ENCODE measurements around the gene CCDC18.

The CCDC18 gene
- total RNA-seq = 22.7 to 33.3 (median 31.2) reads per million in 3 donors

GRCh38 chr1:93180723-93181613, at the start of gene CCDC18:
Gene CCDC18, plus strand, starts transcription at chr1:93180724. Its CDS starts 2,638 bp downstream, at chr1:93183362.
- Histone ChIP-seq H3K27me3 (replicated peaks; ENCODE audit: control insufficient read depth, insufficient read depth, low read length, poor library complexity, severe bottlenecking) (no peaks in the 10 kb centered on the region), H3K36me3 (ENCODE audit: control insufficient read depth, insufficient read depth, low read length) (no peaks in the 10 kb centered on the region), H3K9me3 (ENCODE audit: control insufficient read depth, low read length) (no peaks in the 10 kb centered on the region), H3K27ac (ENCODE audit: insufficient read depth, low read length, poor library complexity, severe bottlenecking) (peak within 1 kb of the TSS; percentile 91), H3K4me1 (ENCODE audit: control insufficient read depth, insufficient read depth, low read length, poor library complexity, severe bottlenecking) (peaks cover 23% of the 10 kb centered on the region), H3K4me3 (ENCODE audit: insufficient read depth, low read depth, low read length, poor library complexity, severe bottlenecking) (peak within 1 kb of the TSS; percentile 75)
- peak in 2 of 3 donors; percentile 36 to 61 for DNase-seq

- peaks cover 46% of the 10 kb centered on the region for H3K36me3 ChIP-seq (ENCODE audit: control insufficient read depth, insufficient read depth, low read length)
- H3K9me3 ChIP-seq (ENCODE audit: control insufficient read depth, low read length) = no peaks in the 10 kb centered on the region
- no peak overlapping the region for H3K27ac ChIP-seq (ENCODE audit: insufficient read depth, low read length, poor library complexity, severe bottlenecking)
Measured at GRCh38 chr1:93132638-93133037, 47.9 kb upstream of the CCDC18 start.

GRCh38 chr1:93136445-93136844, 44.1 kb upstream of the CCDC18 start:
- no peak for DNase-seq
- Histone ChIP-seq H3K4me1 (ENCODE audit: control insufficient read depth, insufficient read depth, low read length, poor library complexity, severe bottlenecking) (no peaks in the 10 kb centered on the region), H3K27ac (ENCODE audit: insufficient read depth, low read length, poor library complexity, severe bottlenecking) (no peak overlapping the region), H3K9me3 (ENCODE audit: control insufficient read depth, low read length) (no peaks in the 10 kb centered on the region), H3K27me3 (replicated peaks; ENCODE audit: control insufficient read depth, insufficient read depth, low read length, poor library complexity, severe bottlenecking) (no peaks in the 10 kb centered on the region), H3K4me3 (ENCODE audit: insufficient read depth, low read depth, low read length, poor library complexity, severe bottlenecking) (no peak overlapping the region), H3K36me3 (ENCODE audit: control insufficient read depth, insufficient read depth, low read length) (peaks cover 49% of the 10 kb centered on the region)

More at GRCh38 chr1:93132638-93133037, 47.9 kb upstream of the CCDC18 start:
- DNase-seq = no peak
- Histone ChIP-seq H3K4me1 (ENCODE audit: control insufficient read depth, insufficient read depth, low read length, poor library complexity, severe bottlenecking) (no peaks in the 10 kb centered on the region), H3K27me3 (replicated peaks; ENCODE audit: control insufficient read depth, insufficient read depth, low read length, poor library complexity, severe bottlenecking) (no peaks in the 10 kb centered on the region), H3K4me3 (ENCODE audit: insufficient read depth, low read depth, low read length, poor library complexity, severe bottlenecking) (no peak overlapping the region)

DNA sequence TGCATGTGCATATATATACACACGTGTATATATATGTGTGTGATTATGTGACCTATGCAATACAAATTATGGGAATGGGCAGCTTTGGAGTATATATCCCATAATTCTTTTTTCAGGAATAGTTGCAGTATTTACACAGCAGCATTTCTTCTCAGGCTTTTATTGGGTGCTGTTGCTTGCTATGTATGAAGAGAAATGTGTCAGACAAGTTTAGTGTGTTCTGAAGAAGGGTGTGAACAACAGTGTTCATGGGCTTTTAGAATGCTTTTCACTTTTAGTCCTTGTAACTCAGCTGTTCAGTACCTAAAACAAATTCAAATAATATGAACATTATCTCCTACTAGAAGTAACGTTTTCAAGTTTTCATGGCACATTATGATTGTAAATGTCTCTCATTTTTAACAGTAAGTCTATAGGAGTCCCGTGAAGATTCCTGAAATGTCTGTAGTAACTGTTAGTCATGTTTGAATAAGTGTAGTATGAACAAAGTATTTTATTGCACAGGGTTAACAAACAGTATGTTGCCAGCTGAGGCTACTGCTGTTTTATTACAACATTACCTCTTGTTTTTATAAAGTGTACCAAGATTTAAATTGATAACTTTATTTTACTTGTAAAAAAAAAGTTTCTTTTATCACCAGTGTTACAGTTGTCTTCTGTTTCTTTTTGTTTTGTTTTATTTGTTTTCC, 42.8 kb upstream of the CCDC18 start:
- Histone ChIP-seq H3K4me1 (ENCODE audit: control insufficient read depth, insufficient read depth, low read length, poor library complexity, severe bottlenecking) (no peaks in the 10 kb centered on the region), H3K27ac (ENCODE audit: insufficient read depth, low read length, poor library complexity, severe bottlenecking) (no peak overlapping the region), H3K36me3 (ENCODE audit: control insufficient read depth, insufficient read depth, low read length) (peaks cover 49% of the 10 kb centered on the region), H3K27me3 (replicated peaks; ENCODE audit: control insufficient read depth, insufficient read depth, low read length, poor library complexity, severe bottlenecking) (no peaks in the 10 kb centered on the region), H3K4me3 (ENCODE audit: insufficient read depth, low read depth, low read length, poor library complexity, severe bottlenecking) (no peak overlapping the region), H3K9me3 (ENCODE audit: control insufficient read depth, low read length) (no peaks in the 10 kb centered on the region)
- DNase-seq = no peak

- Histone ChIP-seq H3K27me3 (replicated peaks; ENCODE audit: control insufficient read depth, insufficient read depth, low read length, poor library complexity, severe bottlenecking) (no peaks in the 10 kb centered on the region), H3K4me1 (ENCODE audit: control insufficient read depth, insufficient read depth, low read length, poor library complexity, severe bottlenecking) (no peaks in the 10 kb centered on the region), H3K4me3 (ENCODE audit: insufficient read depth, low read depth, low read length, poor library complexity, severe bottlenecking) (no peak overlapping the region), H3K27ac (ENCODE audit: insufficient read depth, low read length, poor library complexity, severe bottlenecking) (no peak overlapping the region), H3K9me3 (ENCODE audit: control insufficient read depth, low read length) (no peaks in the 10 kb centered on the region), H3K36me3 (ENCODE audit: control insufficient read depth, insufficient read depth, low read length) (peaks cover 33% of the 10 kb centered on the region)
- DNase-seq = no peak
Measured at GRCh38 chr1:93140106-93140505, 40.4 kb upstream of the CCDC18 start.

- Histone ChIP-seq H3K4me3 (ENCODE audit: insufficient read depth, low read depth, low read length, poor library complexity, severe bottlenecking) (no peak overlapping the region), H3K9me3 (ENCODE audit: control insufficient read depth, low read length) (no peaks in the 10 kb centered on the region), H3K27me3 (replicated peaks; ENCODE audit: control insufficient read depth, insufficient read depth, low read length, poor library complexity, severe bottlenecking) (no peaks in the 10 kb centered on the region), H3K4me1 (ENCODE audit: control insufficient read depth, insufficient read depth, low read length, poor library complexity, severe bottlenecking) (no peaks in the 10 kb centered on the region), H3K27ac (ENCODE audit: insufficient read depth, low read length, poor library complexity, severe bottlenecking) (no peak overlapping the region), H3K36me3 (ENCODE audit: control insufficient read depth, insufficient read depth, low read length) (peaks cover 17% of the 10 kb centered on the region)
- DNase-seq = no peak
Measured at GRCh38 chr1:93142161-93142560, 38.4 kb upstream of the CCDC18 start.

DNA sequence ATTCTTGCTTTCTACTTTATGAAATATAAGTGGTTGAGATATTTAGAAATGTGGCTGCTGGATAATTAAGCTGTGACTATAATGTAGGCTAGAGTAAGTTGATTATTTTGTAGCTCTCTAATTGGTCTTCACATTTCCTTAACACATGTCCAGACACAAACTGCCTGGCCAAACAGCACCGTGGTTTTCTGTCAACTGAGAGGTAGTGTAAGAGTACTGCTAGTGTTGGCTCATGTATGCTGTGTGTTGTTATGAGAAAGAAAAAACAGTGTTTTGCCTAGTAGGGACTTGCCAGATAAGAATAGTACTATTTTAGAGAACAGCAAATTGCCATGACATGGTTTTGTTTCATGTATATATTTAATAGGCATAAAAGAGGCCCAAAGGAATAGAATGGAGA, 37.4 kb upstream of the CCDC18 start:
- DNase-seq = no peak
- Histone ChIP-seq H3K27me3 (replicated peaks; ENCODE audit: control insufficient read depth, insufficient read depth, low read length, poor library complexity, severe bottlenecking) (no peaks in the 10 kb centered on the region), H3K36me3 (ENCODE audit: control insufficient read depth, insufficient read depth, low read length) (peaks cover 12% of the 10 kb centered on the region), H3K27ac (ENCODE audit: insufficient read depth, low read length, poor library complexity, severe bottlenecking) (no peak overlapping the region), H3K9me3 (ENCODE audit: control insufficient read depth, low read length) (no peaks in the 10 kb centered on the region), H3K4me1 (ENCODE audit: control insufficient read depth, insufficient read depth, low read length, poor library complexity, severe bottlenecking) (no peaks in the 10 kb centered on the region), H3K4me3 (ENCODE audit: insufficient read depth, low read depth, low read length, poor library complexity, severe bottlenecking) (no peak overlapping the region)

- Histone ChIP-seq H3K4me3 (ENCODE audit: insufficient read depth, low read depth, low read length, poor library complexity, severe bottlenecking) (no peak overlapping the region), H3K36me3 (ENCODE audit: control insufficient read depth, insufficient read depth, low read length) (peaks cover 6% of the 10 kb centered on the region), H3K4me1 (ENCODE audit: control insufficient read depth, insufficient read depth, low read length, poor library complexity, severe bottlenecking) (no peaks in the 10 kb centered on the region), H3K27ac (ENCODE audit: insufficient read depth, low read length, poor library complexity, severe bottlenecking) (no peak overlapping the region), H3K9me3 (ENCODE audit: control insufficient read depth, low read length) (no peaks in the 10 kb centered on the region), H3K27me3 (replicated peaks; ENCODE audit: control insufficient read depth, insufficient read depth, low read length, poor library complexity, severe bottlenecking) (no peaks in the 10 kb centered on the region)
- no peak for DNase-seq
Measured at GRCh38 chr1:93143769-93144168, 36.8 kb upstream of the CCDC18 start.

DNA sequence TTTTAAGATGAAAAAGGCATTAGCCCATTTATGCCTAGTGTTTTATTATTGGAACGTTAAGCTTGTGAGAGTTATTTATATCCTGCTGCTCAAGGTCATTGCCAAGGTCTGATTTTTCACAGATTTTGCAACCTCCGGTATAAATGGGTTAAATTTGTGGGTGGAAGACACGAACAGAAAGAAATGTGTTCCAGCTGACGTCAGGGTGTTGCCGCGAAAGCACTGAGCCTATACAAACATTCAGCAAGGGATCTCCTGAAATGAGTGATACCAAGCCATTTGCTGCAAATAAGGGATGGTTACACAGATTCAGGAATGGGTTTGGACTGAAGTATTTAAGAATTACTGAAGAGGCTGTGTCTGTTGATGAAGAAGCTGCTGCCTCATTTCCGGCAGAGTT, 32.5 kb upstream of the CCDC18 start:
- no peaks in the 10 kb centered on the region for H3K27me3 ChIP-seq (replicated peaks; ENCODE audit: control insufficient read depth, insufficient read depth, low read length, poor library complexity, severe bottlenecking)
- no peak overlapping the region for H3K27ac ChIP-seq (ENCODE audit: insufficient read depth, low read length, poor library complexity, severe bottlenecking)
- DNase-seq = no peak

DNA sequence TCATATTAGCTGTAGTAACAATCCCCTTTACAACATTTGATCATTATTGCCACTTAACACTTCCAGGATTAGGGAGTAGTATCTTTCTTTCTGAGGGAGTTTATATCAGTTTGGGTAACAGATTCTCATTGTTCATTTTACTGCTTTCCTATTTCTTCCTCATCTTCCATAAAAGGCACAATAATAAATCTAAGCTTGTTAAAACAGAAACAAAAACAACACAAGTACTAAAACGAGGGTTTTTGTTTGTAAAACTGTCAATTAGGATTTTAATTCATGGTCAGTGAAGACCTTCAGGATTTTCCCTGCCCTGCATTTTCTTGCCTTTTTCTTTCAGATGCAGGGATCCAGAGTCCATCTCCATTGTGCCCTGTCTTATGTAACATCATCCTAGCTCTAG, 29.8 kb upstream of the CCDC18 start:
- Histone ChIP-seq H3K36me3 (ENCODE audit: control insufficient read depth, insufficient read depth, low read length) (peaks cover 32% of the 10 kb centered on the region), H3K27me3 (replicated peaks; ENCODE audit: control insufficient read depth, insufficient read depth, low read length, poor library complexity, severe bottlenecking) (no peaks in the 10 kb centered on the region), H3K9me3 (ENCODE audit: control insufficient read depth, low read length) (no peaks in the 10 kb centered on the region), H3K4me1 (ENCODE audit: control insufficient read depth, insufficient read depth, low read length, poor library complexity, severe bottlenecking) (no peaks in the 10 kb centered on the region), H3K27ac (ENCODE audit: insufficient read depth, low read length, poor library complexity, severe bottlenecking) (no peak overlapping the region), H3K4me3 (ENCODE audit: insufficient read depth, low read depth, low read length, poor library complexity, severe bottlenecking) (no peak overlapping the region)
- no peak for DNase-seq

More for the DNA sequence above, 32.5 kb upstream of the CCDC18 start:
- Histone ChIP-seq H3K36me3 (ENCODE audit: control insufficient read depth, insufficient read depth, low read length) (peaks cover 11% of the 10 kb centered on the region), H3K4me3 (ENCODE audit: insufficient read depth, low read depth, low read length, poor library complexity, severe bottlenecking) (no peak overlapping the region), H3K4me1 (ENCODE audit: control insufficient read depth, insufficient read depth, low read length, poor library complexity, severe bottlenecking) (no peaks in the 10 kb centered on the region), H3K9me3 (ENCODE audit: control insufficient read depth, low read length) (no peaks in the 10 kb centered on the region)
